Ecto neural progenitor cell (in vitro differentiated cells): ENCODE results near the gene SECTM1.
"Not testable (repeated sequence)": the region's sequence is repeated elsewhere in the genome, so short reads cannot be mapped to it uniquely, and the experiment has no call there.

Source experiments
- DNase-seq: peaks from one replicate; pipeline ENCODE4 v3.0.0-alpha.2; 2018; ENCODE audit warnings: low spot score

The SECTM1 gene

DNA sequence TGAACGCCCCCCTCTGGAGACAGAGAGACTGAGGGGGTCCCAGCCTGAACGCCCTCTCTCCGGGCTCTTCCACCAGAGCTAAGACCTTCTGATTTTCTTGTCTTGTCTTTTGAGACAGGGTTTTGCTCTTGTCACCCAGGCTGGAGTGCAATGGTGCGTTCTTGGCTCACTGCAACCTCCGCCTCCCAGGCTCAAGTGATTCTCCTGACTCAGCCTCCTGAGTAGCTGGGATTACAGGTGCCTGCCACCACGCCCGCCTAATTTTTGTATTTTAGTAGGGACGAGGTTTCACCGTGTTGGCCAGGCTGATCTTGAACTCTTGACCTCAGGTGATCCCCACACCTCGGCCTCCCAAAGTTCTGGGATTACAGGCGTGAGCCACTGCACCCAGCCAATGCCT lies 14.4 kb upstream of the SECTM1 start:
- not testable (repeated sequence) for DNase-seq

DNA sequence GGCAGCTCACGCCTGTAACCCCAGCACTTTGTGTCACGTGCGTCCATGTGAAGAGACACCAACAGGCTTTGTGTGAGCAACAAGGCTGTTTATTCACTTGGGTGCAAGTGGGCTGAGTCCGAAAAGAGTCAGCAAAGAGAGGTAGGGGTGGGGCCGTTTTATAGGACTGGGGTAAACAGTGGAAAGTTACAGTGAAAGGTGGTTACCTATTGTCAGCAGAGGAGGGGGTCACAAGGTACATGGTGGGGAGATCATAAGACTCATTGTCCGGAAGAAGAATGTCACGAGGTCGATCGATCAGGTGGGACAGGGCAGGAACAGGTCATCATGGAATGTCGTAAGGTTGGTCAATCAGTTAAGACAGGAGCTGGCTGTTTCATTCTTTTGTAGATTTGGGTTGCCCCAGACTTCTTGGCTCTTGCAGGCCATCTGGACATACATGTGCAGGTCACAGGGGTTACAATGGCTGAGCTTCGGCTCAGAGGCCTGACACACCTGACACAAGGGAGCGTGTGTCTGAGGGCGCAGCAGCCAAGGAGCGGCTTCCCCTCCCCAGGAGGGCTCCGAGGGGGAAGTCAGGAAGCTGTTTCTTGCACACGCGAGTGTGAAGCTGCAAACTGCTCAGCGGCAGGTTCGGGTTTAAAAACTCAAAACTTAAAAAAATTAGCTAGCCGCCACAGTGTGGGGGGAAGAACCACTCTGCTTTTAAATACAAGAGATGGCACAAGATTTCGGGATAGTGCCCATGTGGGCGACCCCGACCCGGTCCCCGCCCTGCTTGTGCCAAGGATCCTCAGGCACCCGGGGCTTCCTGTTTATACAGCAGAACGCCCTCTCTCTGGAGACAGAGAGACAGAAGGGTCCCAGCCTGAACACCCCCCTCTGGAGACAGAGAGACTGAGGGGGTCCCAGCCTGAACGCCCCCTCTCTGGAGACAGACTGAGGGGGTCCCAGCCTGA lies 13.1 kb upstream of the SECTM1 start:
- no peak for DNase-seq

DNA sequence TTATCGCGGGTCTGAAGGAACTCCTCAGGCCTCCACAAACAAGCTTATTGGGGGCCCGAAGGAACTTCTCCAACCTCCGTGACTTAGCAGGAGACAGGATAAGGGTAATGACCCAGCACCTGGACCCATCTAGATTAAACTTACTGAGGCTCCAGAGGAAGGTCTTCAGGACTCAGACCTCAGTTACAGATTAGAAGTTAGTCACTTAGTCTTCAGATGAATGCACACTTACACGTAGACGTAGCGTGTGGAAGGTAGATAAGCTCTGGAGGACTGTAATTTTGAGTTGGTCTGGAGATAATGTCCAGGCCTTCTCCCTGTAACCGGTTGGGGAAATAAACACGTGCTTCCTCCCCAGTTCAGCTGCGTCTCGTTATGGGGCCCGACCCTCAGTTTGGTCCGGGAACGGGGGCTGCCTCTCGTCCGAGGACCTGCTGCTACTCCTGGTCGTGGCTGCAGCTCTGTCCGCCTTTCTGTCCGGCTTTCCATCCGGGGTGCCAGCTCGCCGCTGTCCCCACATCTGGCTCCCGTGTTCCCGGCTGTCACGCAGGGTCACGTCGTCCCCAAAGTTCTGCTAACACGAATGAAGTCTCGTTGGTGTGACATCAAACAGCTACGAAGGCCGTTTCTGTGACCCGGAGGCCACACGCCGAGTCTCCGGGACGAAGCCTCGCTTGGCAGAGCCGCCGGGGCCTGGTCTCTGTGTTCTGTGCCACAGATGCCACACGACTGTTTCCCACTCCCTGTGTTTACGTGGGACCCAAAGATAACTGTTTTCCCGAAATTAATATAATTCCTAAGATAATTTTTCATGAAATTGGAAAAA lies 11.8 kb upstream of the SECTM1 start:
- no peak for DNase-seq

DNA sequence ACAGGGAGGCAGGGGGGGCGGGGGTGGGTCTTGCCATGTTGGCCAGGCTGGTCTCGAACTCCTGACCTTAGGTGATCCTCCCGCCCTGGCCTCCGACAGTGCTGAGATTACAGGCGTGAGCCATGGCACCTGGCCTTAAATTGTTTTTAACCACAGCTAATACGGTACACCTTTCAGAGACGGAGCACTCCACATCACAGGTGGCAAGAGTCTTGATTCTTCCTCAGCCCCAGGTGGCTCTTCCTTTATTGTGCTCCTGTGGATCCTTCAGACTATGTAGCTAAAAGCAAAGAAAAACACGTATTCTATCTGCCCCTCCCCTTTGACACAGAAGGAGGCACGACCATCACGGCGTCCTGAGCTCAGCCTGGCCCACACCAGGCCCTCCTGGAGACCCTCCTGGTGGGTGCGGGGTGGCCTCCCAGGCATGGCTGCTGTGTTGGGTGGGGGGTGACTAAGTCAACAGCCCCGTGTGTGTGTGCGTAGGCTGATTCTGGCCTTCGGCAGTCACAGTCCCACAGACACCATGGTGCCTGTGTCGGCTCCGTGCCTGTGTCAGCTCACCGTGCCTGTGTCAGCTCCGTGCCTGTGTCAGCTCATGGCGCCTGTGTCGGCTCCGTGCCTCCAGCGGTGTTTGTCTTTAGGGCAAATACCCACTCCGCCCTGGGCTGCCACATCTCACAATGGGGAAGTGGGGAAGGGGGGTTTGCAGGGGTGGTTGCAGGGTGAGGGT lies 10.8 kb upstream of the SECTM1 start:
- DNase-seq: no peak

DNA sequence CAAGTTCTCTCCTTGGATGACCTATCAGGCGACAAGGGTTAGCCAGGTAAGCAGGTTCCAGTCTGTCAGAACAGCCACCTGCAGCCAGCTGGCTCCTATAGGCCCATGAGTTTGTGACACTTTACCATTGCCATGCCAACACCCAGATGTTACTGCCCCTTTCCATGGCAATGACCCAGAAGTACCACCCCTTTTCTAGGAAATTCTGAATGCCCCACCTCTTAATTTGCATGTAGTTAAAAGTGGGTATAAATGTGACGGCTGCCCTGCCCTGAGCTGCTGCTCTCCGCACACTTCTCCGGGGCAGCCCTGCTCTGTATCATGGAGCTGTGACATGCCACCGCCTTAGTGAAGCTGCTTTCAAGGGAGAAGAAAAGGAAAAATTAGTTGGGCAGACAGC lies 10.0 kb upstream of the SECTM1 start:
- DNase-seq: no peak

DNA sequence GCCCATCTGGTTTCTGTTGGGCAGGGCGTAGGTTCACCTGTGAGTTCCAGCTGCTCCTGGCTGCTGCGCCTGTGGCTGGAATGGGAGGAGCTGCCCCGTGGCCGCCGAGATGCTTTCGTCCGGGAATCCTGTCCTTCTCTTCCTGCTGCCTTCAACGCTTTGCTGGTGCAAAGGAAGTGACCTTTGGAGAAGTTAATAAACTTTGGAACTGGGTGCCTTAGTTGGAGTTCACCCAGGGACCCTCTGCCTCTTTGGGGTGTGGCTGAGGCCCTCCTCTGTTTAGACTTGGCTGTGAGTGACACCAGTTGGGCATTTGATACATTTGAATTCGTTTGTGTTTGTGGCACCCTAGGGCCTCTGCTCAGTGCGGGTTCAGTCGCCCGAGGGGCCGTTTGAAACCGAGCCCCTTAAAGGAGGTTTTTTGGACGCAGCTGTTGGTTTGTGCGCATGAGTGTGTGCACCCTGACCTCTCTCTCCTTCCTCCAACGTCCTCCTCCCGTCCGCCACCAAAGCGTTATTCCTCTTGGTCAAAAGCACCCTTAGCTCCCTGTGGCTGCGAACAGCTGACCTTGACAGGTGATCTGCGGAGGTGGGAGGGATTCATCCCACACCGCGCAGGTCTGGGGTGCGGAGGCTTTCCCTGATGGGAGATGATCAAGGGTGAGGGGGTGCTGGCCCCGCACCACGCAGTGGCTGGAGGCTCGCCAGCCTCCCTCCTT lies 9.0 kb upstream of the SECTM1 start:
- DNase-seq: no peak

DNA sequence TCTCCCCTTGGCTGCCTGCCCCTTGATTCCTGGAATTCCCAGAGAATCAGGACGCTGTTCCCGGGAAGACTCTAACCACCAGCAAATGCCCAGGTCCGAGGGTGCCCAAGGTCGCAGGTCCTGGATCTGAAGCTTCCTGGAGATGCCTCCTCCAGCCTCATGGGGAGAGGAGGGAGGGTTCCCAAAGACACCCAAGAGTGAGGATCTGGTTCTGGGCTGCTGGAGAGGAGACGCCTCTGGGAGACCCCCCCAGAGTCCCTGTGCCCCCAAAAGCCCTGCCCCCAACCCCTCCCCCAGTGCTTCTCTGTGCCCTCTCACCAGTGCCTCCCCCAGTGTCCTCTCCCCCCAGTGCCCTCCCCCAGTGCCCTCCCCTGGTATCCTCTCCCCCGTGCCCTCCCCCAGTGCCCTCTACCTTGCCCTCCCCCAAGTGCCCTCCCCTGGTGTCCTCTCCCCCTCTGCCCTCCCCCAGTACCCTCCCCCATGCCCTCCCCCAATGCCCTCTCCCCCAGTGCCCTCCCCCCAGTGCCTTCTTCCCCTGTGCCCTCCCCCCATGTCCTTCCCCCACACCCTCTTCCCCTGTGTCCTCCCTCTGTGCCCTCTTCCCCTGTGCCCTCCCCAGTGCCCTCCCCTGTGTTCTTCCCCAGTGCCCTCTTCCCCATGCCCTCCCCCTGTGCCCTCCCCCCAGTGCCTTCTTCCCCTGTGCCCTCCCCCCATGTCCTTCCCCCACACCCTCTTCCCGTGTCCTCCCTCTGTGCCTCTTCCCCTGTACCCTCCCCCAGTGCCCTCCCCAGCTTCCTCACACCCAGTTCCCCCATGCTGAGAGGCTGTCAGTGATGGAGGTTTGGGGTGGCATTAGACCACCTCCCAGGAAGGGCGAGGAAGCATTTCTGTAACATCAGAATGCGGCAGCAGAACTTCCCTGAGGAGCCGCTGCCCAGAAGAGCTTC lies 6.3 kb upstream of the SECTM1 start:
- DNase-seq: no peak

DNA sequence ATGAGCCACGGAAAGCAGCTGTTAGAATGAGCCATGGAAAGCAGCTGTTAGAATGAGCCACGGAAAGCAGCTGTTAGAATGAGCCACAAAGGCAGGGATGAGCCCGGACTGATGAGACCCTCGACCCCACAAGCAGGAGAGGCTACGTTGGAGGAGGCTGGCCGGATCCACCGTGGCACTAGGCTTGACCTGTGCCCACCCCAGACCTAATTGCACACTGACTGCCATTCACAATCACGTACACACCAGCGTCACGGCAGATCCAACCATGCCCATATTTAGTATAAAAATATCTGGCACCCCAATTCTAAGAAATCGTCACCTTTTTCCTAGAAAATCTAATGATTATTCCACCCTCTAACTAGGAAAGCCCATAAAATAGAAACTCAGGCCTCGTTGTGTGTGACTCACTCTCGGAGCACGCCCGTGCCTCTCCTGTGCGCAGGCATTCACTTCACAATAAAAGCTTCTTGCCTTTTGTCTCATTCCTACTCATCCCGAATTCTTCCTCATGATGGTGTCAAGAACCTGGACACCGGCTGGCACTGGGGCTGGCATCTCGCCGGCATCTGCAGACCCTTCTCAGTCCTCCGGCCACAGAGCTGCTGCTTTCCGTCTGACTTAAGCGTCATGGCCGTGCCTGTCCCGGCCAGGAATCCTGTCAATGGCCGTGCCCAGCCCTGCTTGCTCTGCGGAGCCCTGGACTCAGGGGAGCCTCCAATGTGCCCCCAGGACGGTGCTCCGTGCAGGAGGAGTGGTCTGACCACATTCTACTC lies 5.5 kb upstream of the SECTM1 start:
- DNase-seq: no peak

DNA sequence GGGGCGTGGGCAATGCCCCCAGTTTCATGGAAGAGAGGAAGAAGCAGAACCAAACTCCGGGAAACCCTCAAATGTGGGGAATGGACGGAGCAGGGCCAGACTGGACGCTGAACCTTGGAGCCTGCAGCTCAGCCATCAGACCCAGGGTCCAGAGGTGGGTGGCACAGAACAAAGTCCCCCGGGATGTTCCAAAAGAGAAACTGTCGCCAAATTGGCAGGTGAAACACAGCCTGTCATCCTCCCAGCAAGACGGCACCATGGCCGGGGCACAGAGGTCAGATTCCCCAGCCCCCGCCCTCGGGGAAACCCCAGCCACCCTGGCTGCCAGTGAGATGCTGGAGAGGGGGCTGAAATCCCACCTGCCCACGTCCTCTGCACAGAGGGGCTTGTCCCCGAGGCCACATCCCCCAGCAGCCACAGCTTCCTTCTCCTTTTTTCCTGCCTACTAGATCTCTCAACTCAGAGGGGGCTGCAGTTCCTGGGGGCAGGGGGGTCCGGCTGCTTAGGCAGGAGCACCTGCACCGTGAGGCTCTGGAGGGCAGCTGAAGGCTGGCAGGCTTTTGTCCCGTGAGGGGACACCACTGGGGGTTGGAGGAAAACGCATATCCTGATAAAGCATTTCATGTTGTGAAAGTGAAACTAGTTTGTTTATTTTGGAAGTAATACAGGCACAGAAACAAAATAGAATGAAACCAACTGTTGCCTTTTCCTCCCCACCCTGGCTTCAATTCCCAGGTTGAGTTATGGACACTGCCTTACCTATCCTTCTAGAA lies 1.2 kb upstream of the SECTM1 start:
- no peak for DNase-seq

DNA sequence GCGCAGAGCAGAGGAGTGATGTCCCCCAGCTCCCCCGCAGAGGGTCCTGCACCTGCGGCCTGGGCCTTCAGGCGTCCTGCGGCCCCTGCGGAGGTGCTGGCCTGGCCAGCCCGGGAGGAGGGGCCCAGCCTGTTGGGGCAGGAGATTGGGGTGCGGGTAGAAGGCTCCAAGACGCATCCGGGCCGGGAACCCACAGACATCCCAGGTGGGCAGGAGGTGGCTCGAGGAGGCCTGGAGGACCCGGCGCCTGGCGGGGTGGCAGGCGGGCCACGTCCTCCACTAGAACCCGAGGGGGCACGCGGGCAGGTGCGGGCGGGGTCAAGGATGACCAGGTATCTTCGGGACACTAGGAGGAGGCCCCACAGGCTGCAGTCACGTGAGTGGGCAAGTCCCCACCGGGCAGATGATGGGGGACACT lies 647 bp upstream of the SECTM1 start:
- DNase-seq: no peak

DNA sequence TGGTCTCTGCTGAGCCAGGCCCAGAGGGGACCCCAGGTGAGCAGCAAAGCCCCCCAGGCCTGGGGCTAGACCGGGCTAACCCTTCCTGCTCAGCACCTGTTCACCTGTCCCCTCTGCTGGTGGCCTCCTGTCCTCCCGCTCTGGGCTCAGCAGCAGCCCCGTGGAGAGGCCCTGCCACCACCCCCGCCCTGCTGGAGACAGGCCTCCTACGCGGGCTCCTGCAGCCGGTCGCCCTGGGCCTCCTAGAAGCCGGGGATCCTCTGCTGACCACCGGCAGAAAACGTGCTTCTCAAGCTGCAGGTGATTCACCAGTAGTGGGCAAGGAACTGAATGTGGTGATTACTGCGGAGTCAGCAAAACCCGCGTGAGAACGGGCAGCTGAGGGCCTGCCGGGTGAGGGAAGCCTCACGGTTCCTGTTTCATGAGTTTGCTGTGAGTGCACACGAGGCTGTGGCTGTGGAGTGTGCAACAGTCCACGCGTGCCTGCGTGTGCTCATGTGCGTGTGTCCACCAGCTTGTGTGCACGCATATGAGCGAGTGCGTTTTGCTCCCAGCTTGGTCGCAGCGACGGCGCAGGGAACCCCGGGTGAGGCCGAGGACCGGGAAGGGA lies 792 bp downstream of the SECTM1 start:
- DNase-seq: no peak

DNA sequence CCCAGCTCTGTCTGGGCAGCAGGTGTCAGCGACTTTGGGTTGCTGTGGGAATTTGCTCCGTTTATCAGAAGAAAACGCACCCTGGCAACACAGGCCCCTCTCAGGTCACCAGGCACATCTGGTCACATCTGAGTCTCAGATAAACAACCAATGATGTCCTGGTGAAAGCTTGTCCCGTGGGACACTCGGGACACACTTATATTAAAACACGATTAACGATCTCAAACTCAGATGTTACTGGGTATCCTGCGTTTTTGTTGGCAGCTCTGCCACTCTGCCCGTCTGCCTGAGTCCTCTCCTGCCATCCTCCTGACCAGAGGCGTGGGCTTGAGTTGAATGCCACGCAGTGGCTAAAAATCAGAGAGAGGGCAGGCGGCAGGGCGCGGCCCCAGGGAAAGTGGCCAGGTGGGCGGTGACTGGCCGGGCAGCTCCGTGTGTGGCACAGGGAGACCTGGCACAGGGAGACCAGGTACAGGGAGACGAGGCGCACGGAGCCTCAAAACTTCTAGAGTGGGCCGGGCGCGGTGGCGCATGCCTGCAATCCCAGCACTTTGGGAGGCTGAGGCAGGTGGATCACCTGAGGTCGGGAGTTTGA lies 2.1 kb downstream of the SECTM1 start:
- no peak for DNase-seq

DNA sequence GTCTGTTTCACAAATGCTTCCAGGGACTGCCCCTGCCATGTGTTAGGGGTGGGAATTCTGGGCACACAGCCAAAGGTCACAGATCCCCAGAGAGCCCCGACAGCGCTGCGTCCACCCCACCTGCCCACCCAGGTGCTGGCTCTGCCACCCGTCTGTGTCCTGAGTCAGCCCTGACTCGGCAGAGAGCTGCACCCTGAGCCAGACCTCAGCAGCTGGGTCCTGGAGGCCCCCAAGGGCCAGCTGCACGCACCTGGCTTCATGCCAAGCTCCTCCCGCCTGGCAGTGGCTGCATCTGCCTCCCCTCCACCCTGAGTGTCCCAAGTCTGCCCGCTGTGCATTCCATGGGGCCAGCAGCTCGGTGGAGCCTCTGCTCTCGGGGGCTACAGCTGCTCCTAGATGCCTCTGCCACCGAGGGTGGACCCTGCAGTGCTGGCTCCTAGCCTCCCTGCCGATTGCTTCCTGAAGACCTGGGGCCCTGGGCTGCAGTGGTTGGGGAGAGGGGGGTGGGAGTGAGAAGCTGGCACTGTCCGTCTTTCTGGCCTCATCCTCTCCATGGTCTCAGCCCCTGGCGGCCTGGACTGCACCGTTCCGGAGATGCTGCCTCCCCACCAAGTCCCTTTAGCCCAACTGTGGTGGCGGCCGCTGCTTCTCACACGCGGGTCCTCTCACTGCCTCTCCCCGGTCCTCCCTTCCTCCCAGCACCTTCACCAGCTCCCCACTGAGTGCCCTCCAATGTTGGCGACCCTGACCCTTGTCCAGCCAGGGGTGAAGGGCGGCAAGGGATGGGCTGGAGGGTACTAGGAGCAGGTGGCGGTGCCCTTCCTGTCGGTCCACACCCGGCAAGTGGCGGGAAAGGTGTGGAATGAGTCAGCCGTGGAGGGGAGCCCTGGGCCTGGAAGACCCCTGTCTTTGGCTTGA lies 3.0 kb downstream of the SECTM1 start:
- DNase-seq: no peak

DNA sequence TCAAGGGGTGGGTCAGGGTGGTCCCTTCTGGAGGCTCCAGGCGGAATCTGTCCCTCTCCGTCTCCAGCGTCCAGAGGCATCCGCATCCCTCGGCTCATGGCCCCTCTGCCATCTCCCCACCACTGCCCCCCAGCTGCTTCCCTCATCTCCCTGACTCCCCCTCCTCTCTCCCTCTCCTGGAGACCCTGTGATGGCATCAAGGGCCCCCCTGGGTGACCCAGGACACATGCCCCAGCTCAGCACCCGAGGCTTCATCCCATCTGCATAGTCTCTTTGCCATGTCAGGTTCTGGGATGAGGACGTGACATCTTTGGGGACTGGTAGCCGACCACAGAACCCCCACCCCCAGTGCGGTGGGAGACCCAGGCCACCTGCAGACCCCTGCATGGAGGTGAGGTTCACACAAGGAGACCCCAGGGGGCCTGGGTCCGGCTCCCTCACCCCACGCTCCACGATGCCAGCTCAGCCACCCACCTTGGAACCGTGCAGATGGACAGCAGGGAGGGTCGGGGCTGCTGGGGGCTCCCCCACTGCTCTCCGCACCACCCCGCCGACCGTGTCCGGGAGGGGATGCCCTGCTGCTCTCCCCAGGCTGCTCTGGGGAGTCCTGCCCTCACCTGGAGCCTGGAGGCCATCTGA lies 3.8 kb downstream of the SECTM1 start:
- no peak for DNase-seq

DNA sequence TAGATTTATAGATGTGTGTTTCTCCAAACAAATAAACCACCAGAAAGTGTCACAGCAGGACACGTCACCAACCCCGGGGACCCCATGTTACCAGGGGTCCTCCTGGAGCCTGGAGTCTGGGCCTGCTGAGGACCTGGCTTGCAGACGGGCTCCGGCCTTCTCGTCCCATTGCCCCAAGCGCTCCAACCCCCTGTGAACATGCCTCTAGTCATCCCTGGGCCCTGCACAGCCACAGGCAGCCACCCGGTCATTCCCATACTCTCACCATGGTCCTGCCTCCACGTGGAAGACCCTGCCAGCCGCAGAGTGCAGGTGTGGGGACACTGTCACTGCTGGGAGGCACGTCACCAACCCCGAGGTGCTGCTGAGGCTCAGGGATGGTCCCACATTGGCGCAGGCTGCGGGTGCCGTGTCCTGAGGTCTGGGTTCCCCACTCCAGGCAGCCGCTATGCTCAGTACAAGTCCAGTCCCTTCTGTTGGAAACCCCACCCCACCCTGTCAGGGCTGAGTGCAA lies 4.5 kb downstream of the SECTM1 start:
- no peak for DNase-seq
